ENCODE results near the gene TFDP2.
"Not testable (repeated sequence)": the region's sequence is repeated elsewhere in the genome, so short reads cannot be mapped to it uniquely, and the experiment has no call there.

TFDP2 gene

GRCh38 chr3:142148792-142149672, at the start of gene TFDP2:
TFDP2 (minus strand) TSS chr3:142149544; CDS start chr3:142101749, 47,795 bp downstream.
- peak; percentile 70 for DNase-seq

GRCh38 chr3:142188846-142189245, 39.5 kb upstream of the TFDP2 start:
- DNase-seq, result no peak

GRCh38 chr3:142180761-142181362, 31.5 kb upstream of the TFDP2 start:
- DNase-seq, result no peak

- no peak for DNase-seq
Observed at GRCh38 chr3:142175478-142175877, 26.1 kb upstream of the TFDP2 start.

- DNase-seq, result no peak
Observed at GRCh38 chr3:142174559-142174958, 25.2 kb upstream of the TFDP2 start.

GRCh38 chr3:142168514-142168913, 19.2 kb upstream of the TFDP2 start:
- DNase-seq, result no peak

- no peak for DNase-seq
Observed at GRCh38 chr3:142165194-142165593, 15.8 kb upstream of the TFDP2 start.

GRCh38 chr3:142159083-142159740, 9.9 kb upstream of the TFDP2 start:
- DNase-seq, result no peak

- DNase-seq, result no peak
Observed at GRCh38 chr3:142154186-142154585, 4.8 kb upstream of the TFDP2 start.

GRCh38 chr3:142152384-142152783, 3.0 kb upstream of the TFDP2 start:
- no peak for DNase-seq

GRCh38 chr3:142151828-142152227, 2.5 kb upstream of the TFDP2 start:
- DNase-seq, result no peak

- no peak for DNase-seq
Observed at GRCh38 chr3:142151240-142151639, 1.9 kb upstream of the TFDP2 start.

GRCh38 chr3:142150271-142150670, 927 bp upstream of the TFDP2 start:
- no peak for DNase-seq

- no peak for DNase-seq
Observed at GRCh38 chr3:142149673-142149992, 289 bp upstream of the TFDP2 start.

- DNase-seq, result no peak
Observed at GRCh38 chr3:142148044-142148791, 1.1 kb downstream of the TFDP2 start.

GRCh38 chr3:142144587-142144986, 4.8 kb downstream of the TFDP2 start:
- DNase-seq, result not testable (repeated sequence)

GRCh38 chr3:142140608-142141285, 8.6 kb downstream of the TFDP2 start:
- DNase-seq, result not testable (repeated sequence)

GRCh38 chr3:142137089-142137488, 12.3 kb downstream of the TFDP2 start:
- not testable (repeated sequence) for DNase-seq

GRCh38 chr3:142134799-142135325, 14.5 kb downstream of the TFDP2 start:
- DNase-seq, result no peak

GRCh38 chr3:142129516-142130171, 19.7 kb downstream of the TFDP2 start:
- DNase-seq, result no peak

GRCh38 chr3:142127941-142128658, 21.2 kb downstream of the TFDP2 start:
- DNase-seq, result no peak
